Left kidney (tissue), 2 donors: ENCODE data around the gene HEXA. TPM values are rescaled to one million over a fixed set of nuclear protein-coding genes. Genes with fewer than 3 reads are reported as not detected.

ENCODE experiments used
- DNase-seq: peaks from one replicate; pipeline ENCODE4 v3.0.0-alpha.2; 2013
- polyA plus RNA-seq: library from polyadenylated mRNA; unstranded; fragments of 120-200 nt; gene quantifications from one replicate; pipeline ENCODE4 v1.2.1, GENCODE V29; 2013; ENCODE audit not compliant: insufficient read length

Gene HEXA
- polyA plus RNA-seq, 1 donor, result 125 TPM

DNA sequence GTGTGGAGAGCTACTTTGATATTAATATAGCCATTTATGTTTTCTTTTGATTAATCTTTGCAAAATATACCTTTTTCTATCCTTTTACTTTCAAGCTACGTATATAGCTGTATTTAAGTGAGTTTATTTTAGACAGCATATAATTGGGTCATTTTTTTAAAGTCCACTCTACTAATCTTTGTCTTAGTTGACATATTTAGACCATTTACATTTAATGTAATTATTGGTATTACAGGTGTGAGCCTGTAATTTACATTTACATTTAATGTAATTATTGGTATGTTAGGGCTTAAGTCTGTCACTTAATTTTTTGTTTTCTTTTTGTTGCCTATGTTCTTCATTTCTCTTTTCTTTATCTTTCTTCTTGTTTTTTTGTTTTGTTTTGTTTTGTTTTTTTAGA lies 52.1 kb downstream of the HEXA start:
- DNase-seq, result no peak

GRCh38 chr15:72319985-72320671 lies 55.7 kb downstream of the HEXA start, which contains the start of gene CELF6:
CELF6 (minus strand) TSS chr15:72320157; CDS start chr15:72319874, 283 bp downstream.
- peak; percentile 85 for DNase-seq

GRCh38 chr15:72319360-72319984 lies 56.3 kb downstream of the HEXA start:
- peak; percentile 74 for DNase-seq

- no peak for DNase-seq
Measured at GRCh38 chr15:72318408-72318942, 57.3 kb downstream of the HEXA start.

GRCh38 chr15:72315706-72316370 lies 60.0 kb downstream of the HEXA start:
- DNase-seq, result no peak

DNA sequence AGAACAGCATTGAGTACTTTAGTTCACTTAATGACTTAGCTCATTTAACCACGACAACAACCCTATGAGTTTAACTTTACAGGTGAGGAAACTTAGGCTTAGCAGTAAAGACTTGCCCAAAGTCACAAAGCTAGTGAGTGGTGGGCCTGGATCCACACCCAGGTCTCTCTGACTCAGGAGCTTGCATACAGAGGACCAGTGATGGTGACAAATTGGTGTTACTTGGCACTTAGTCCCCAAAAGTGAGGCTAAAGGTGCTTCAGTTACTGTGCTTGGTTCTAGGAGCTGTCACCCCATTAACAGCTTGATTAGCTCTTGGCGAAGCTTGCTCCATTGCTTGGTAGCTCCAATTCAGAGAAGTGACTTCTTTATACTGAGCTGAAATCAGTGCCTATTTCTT lies 61.9 kb downstream of the HEXA start:
- no peak for DNase-seq

DNA sequence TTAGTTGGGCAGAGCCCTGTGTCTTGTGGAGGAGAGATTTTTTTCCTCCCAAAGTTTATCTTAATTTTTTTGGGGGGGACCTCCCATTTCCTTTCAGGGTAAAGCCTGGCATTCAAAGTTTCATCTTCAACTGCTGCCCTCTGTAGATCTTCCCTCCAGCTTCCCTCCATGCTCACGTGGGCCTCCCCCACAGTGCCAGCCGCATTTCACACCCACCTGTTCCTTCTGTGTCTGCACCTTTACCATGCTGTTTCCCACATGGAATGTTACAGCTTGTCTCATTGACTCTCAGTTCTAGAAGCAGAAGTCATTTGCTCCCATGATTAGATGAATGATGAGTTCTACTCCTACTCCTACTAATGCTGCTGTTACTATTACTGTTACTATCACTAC lies 62.4 kb downstream of the HEXA start:
- DNase-seq, result no peak

- peak; percentile 51 for DNase-seq
Measured at GRCh38 chr15:72312605-72313447, 63.0 kb downstream of the HEXA start.

- DNase-seq, result no peak
Measured at GRCh38 chr15:72307026-72307425, 68.8 kb downstream of the HEXA start.

DNA sequence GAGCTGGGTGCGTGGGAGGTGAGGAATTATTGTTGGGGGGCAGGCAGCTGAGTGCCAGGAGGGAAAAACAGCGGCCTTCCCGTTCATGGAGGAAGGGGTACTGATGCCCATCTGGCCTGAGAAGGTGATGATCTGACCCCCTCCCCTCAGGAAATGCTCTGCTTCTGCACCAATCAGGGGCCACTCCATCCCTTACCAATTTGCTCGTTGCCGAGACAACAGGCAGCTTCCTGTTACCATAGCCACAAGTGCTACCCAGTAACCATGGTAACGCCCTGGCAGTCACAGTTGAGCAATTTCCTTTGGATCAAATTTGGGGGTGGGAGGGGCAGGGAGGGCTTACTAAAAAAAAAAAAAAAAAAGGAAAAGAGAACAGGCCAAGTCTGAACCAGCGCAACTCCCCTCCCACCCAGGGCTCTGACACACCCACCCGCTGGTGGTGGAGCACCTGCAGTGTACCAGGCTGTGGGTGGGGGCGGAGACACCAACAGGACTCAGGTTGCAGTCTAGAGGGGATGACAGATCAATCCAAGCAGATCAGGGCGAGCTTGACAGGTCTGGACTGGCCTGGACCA lies 69.5 kb downstream of the HEXA start:
- no peak for DNase-seq

GRCh38 chr15:72304596-72304995 lies 71.2 kb downstream of the HEXA start:
- no peak for DNase-seq

GRCh38 chr15:72302955-72303354 lies 72.9 kb downstream of the HEXA start:
- no peak for DNase-seq

Other genes with a start within 250 kb of the HEXA start
- gene GRAMD2A, start 178.2 kb downstream of the HEXA start, polyA plus RNA-seq, result 10.6 TPM
- 696 TPM for gene PKM, start 144.8 kb downstream of the HEXA start, polyA plus RNA-seq
- 135 TPM for gene PARP6, start 103.5 kb downstream of the HEXA start, polyA plus RNA-seq
- gene CELF6, start 55.9 kb downstream of the HEXA start, polyA plus RNA-seq, result 5.1 TPM
- gene TMEM202, start 22.3 kb upstream of the HEXA start, polyA plus RNA-seq, result not detected
- gene ARIH1, start 98.3 kb upstream of the HEXA start, polyA plus RNA-seq, result 199 TPM